Heart left ventricle (tissue), 16 donors: ENCODE data around the gene LZTS3. TPM values are rescaled to one million over a fixed set of nuclear protein-coding genes. Genes with fewer than 3 reads are reported as not detected.

Experiments used
- ATAC-seq, 4 donors: fragments of 200-7000 bp; cut with Tn5 transposase; one replicate each; pipeline ENCODE4 v1.9.1; 2020 to 2022; ENCODE audit warnings: moderate library complexity in 4 of 4, mild to moderate bottlenecking in 3 of 4, moderate number of reproducible peaks in 1 of 4
- DNase-seq, 5 donors: peaks; one replicate each; pipeline ENCODE4 v3.0.0-alpha.2; 2020
- H3K27ac ChIP-seq, 12 donors: fragments of 200-600 bp; sonication (generic) in 4 of 12; one replicate each; pipeline versions ENCODE4 v1.5.0 to v1.8.0; 2016 to 2022; ENCODE audit warnings: mild to moderate bottlenecking in 2 of 12
- H3K27me3 ChIP-seq, 9 donors: fragments of 200-600 bp; sonication (generic) in 2 of 9; one replicate each; pipeline versions ENCODE4 v1.5.1 to v1.8.0; 2016 to 2022; ENCODE audit warnings: mild to moderate bottlenecking in 3 of 9
- H3K36me3 ChIP-seq, 9 donors: fragments of 200-600 bp; sonication (generic) in 2 of 9; one replicate each; pipeline versions ENCODE4 v1.5.0 to v1.8.0; 2018 to 2022; ENCODE audit warnings: mild to moderate bottlenecking in 2 of 9
- H3K4me1 ChIP-seq, 12 donors: fragments of 200-600 bp; sonication (generic) in 4 of 12; one replicate each; pipeline versions ENCODE4 v1.5.0 to v1.8.0; 2016 to 2022; ENCODE audit warnings: mild to moderate bottlenecking in 3 of 12
- H3K4me3 ChIP-seq, 12 donors: fragments of 200-600 bp; sonication (generic) in 4 of 12; one replicate each; pipeline versions ENCODE4 v1.5.0 to v1.8.0; 2017 to 2022; ENCODE audit warnings: mild to moderate bottlenecking in 9 of 12, moderate library complexity in 4 of 12
- H3K9me3 ChIP-seq, 12 donors: fragments of 200-600 bp; sonication (generic) in 4 of 12; one replicate each; pipeline versions ENCODE4 v1.5.0 to v1.8.0; 2016 to 2022; ENCODE audit warnings: mild to moderate bottlenecking in 1 of 12
- CTCF ChIP-seq, 12 donors: fragments of 200-600 bp; sonication (generic) in 4 of 12; IDR thresholded peaks; one replicate each; pipeline versions ENCODE4 v1.5.0 to v1.8.0; 2018 to 2022; ENCODE audit warnings: antibody characterized with exemption in 12 of 12, mild to moderate bottlenecking in 5 of 12
- POLR2A ChIP-seq, 2 donors: fragments of 450-650 bp; IDR thresholded peaks; one replicate each; pipeline ENCODE4 v1.6.1; 2017; ENCODE audit warnings: antibody characterized with exemption in 2 of 2, mild to moderate bottlenecking in 2 of 2, moderate library complexity in 2 of 2
- WGBS, 4 donors: extraction: QIAGEN DNeasy Blood & Tissue Kit in 2 of 4; methylation state at CpG; one replicate each; pipeline versions ENCODE4 v1.1.5 to v1.1.7; 2013 to 2018; 5-methylcytosine and 5-hydroxymethylcytosine counted together
- intact Hi-C, 10 donors: fragments of 100-400 bp; cut with DNase I; formaldehyde crosslinking; loops; one replicate each; pipeline versions ENCODE4 v1.11.1 to v1.14.2; 2022
- polyA plus RNA-seq, 2 donors: library from polyadenylated mRNA; stranded (reverse); fragments of 200-250 nt; gene quantifications; one replicate each; pipeline ENCODE4 v1.2.3, GENCODE V29; 2013
- total RNA-seq, 9 donors: library from RNA; depleted of rRNA in 2 of 9; stranded (reverse); fragments of >200 nt in 2 of 9; fragmentation: NEBNext Ultra II Directional in 3 of 9; extraction: Animal tissue kit (Norgen Biotek cat#: 25700) in 3 of 9; gene quantifications; one replicate each; pipeline versions ENCODE4 v1.1.0 to v1.2.4, GENCODE V29; 2016 to 2023
- donor health status: ischemic (EF 13 %, LVEDD 7.1; RV severe dilation, severe dysfunction).
- donor health status: healthy with polysubstance abuse.
- donor health status: DM: no; HTN: yes; CAD: no.
- donor health status: DM: no; HTN: no; CAD: no.
- donor health status: ischemic (EF 25% LVEDD 6.9; RV normal size, moderate dysfunction).
- donor health status: ischemic (EF 25% LVEDD 5.7; RV mildly dilated, moderate dysfunction).
- donor health status: healthy.
- donor health status: DM: yes; HTN: yes; CAD: no.
- donor health status: ischemic (EF 35%, LVEDD 5.7; RV mildly dilated, moderate dysfunction).
- donor health status: nonischemic (EF 11% LVEDD 7.7; RV severe dilation, severe dysfunction).
- donor health status: DM: yes; HTN: yes; CAD: no.
- donor health status: PGD.
- donor health status: ischemic (EF 29% LVEDD 5.4; RV normal size, mild dysfunction).
- donor health status: nonischemic (EF 23%, LVEDD 6.1; RV moderate dilation, normal function).

The LZTS3 gene
- total and polyA plus RNA-seq, 11 donors, result 6.8 to 28.4 (median 13.1) TPM

GRCh38 chr20:3135507-3136070 is 37.8 kb downstream of the LZTS3 start:
- Histone ChIP-seq H3K27me3 (no peaks in the 10 kb centered on the region), H3K9me3 (no peaks in the 10 kb centered on the region), H3K4me3 (no peak overlapping the region), H3K36me3 (peaks cover 0 to 4% (median 0%) of the 10 kb centered on the region in 9 donors), H3K4me1 (no peaks in the 10 kb centered on the region), H3K27ac (no peak overlapping the region)
- TF ChIP-seq POLR2A (IDR thresholded peaks at IDR 0.05), result no peak
- TF ChIP-seq CTCF (IDR thresholded peaks at IDR 0.05), result no peak
- WGBS, 4 donors, result 87 to 92% (median 87%) methylated on average over 5 of the region's 5 CpGs
- intact Hi-C loops, result no loop called here
- ATAC-seq, result no peak
- DNase-seq, result no peak

- WGBS, 4 donors, result 93 to 96% (median 95%) methylated on average over 3 of the region's 3 CpGs
- H3K9me3 ChIP-seq, result no peaks in the 10 kb centered on the region
- TF ChIP-seq CTCF (IDR thresholded peaks at IDR 0.05) (no peak), POLR2A (IDR thresholded peaks at IDR 0.05) (no peak)
- no peak for ATAC-seq
- peaks cover 0 to 4% (median 0%) of the 10 kb centered on the region in 9 donors for H3K36me3 ChIP-seq
- intact Hi-C loops, result no loop called here
- no peaks in the 10 kb centered on the region for H3K27me3 ChIP-seq
- H3K4me3 ChIP-seq, result no peak overlapping the region
- peaks cover 0 to 2% (median 0%) of the 10 kb centered on the region in 12 donors for H3K4me1 ChIP-seq
- DNase-seq, result no peak
- no peak overlapping the region for H3K27ac ChIP-seq
Observed at GRCh38 chr20:3134151-3134550, 39.2 kb downstream of the LZTS3 start.

DNA sequence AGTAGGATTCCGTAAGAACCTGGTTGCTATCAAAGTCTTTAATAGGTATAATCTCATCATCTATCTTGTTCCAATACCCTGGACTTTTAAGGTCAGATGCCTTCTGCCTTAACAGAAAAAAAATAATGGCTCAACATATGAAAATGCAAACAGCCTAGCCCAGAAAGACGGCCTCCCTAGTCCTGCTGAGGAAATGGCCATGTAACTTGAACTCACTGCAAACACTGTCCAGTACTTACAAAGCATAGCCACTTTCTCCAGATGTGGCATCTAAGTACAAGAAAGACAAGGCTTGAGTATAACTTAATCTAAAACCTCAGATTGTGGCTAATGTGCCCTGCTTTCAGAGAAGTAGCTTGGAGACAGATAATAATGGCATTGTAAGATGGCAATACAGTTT is 40.2 kb downstream of the LZTS3 start:
- WGBS, 4 donors, result 90 to 98% (median 95%) methylated on average over 2 of the region's 2 CpGs
- Histone ChIP-seq H3K36me3 (peaks cover 0 to 4% (median 0%) of the 10 kb centered on the region in 9 donors), H3K4me1 (peaks cover 0 to 11% (median 1%) of the 10 kb centered on the region in 12 donors), H3K4me3 (no peak overlapping the region), H3K9me3 (no peaks in the 10 kb centered on the region), H3K27ac (no peak overlapping the region), H3K27me3 (no peaks in the 10 kb centered on the region)
- no peak for TF ChIP-seq POLR2A (IDR thresholded peaks at IDR 0.05)
- TF ChIP-seq CTCF (IDR thresholded peaks at IDR 0.05), result no peak
- DNase-seq (no peak), ATAC-seq (no peak)
- intact Hi-C loops, result no loop called here

DNA sequence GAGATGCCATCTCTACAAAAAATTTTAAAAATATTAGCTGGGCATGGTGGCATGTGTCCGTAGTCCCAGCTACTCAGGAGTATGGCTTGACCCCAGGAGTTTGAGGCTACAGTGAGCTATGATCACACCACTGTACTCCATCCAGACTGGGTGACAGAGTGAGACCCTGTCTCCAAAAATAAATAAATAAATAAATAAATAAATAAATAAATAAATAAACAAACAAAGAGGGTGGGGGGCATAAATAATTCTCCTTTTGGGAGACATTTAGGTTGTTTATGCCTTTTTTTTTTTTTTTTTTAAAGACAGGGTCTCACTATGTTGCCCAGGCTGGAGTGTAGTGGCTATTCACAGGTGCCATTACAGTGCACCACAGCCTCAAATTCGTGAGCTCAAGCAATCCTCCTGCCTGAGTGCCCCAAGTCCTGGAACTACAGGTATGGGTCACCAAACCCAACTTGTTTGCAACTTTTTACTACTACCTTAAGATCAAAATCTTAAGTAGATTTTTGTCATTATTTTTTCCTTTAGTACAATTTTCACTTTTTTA is 43.2 kb downstream of the LZTS3 start:
- Histone ChIP-seq H3K27me3 (no peaks in the 10 kb centered on the region), H3K9me3 (no peaks in the 10 kb centered on the region), H3K4me1 (peaks cover 0 to 15% (median 3%) of the 10 kb centered on the region in 12 donors), H3K36me3 (no peaks in the 10 kb centered on the region), H3K27ac (no peak overlapping the region), H3K4me3 (no peak overlapping the region)
- ATAC-seq (no peak), DNase-seq (no peak)
- 84 to 93% (median 92%) methylated on average over 2 of the region's 2 CpGs for WGBS, 4 donors
- intact Hi-C loops, result no loop called here
- TF ChIP-seq POLR2A (IDR thresholded peaks at IDR 0.05) (no peak), CTCF (IDR thresholded peaks at IDR 0.05) (no peak)
